ENCODE data around the gene DVL1. TPM values are rescaled to one million over a fixed set of nuclear protein-coding genes. Genes with fewer than 3 reads are reported as not detected.

DVL1 gene
- total and polyA plus RNA-seq, 2 of the 13 experiments (the other 11 are each of a cell fraction or from before 2014, with no cell fraction given): 30.8 to 60.4 TPM

GRCh38 chr1:1296070-1297061 lies 52.9 kb downstream of the DVL1 start (continued):
- TF ChIP-seq THAP7 (CRISPR knock-in tag; IDR thresholded peaks at IDR 0.05) (no peak), POLR2AphosphoS5 (IDR thresholded peaks at IDR 0.05; ENCODE audit: low read depth, low read length) (no peak), CREM (IDR thresholded peaks at IDR 0.05) (no peak), CREM (CRISPR knock-in tag; IDR thresholded peaks at IDR 0.05) (no peak), ZNF770 (CRISPR knock-in tag; IDR thresholded peaks at IDR 0.05) (no peak)
- TF ChIP-seq, protein P1, sequence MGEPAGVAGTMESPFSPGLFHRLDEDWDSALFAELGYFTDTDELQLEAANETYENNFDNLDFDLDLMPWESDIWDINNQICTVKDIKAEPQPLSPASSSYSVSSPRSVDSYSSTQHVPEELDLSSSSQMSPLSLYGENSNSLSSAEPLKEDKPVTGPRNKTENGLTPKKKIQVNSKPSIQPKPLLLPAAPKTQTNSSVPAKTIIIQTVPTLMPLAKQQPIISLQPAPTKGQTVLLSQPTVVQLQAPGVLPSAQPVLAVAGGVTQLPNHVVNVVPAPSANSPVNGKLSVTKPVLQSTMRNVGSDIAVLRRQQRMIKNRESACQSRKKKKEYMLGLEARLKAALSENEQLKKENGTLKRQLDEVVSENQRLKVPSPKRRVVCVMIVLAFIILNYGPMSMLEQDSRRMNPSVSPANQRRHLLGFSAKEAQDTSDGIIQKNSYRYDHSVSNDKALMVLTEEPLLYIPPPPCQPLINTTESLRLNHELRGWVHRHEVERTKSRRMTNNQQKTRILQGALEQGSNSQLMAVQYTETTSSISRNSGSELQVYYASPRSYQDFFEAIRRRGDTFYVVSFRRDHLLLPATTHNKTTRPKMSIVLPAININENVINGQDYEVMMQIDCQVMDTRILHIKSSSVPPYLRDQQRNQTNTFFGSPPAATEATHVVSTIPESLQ (CRISPR knock-in tag; conservative IDR thresholded peaks at IDR 0.05): no peak

Data from HepG2 (cell line).